Caco-2 (cell line): Measurements from ENCODE around the gene MAML2. TPM values are rescaled to one million over a fixed set of nuclear protein-coding genes. Genes with fewer than 3 reads are reported as not detected.
"Not testable (repeated sequence)": the region's sequence is repeated elsewhere in the genome, so short reads cannot be mapped to it uniquely, and the experiment has no call there.

ENCODE experiments used
- BruUV-seq: library from RNA; stranded (reverse); fragments of 400-500 nt; replicated peaks from 2 replicates; lab custom pipeline; 2021; lab: Mats Ljungman, UMichigan
- CTCF ChIA-PET: fragments of 300-600 bp; sonication (Branson Sonifier 250); formaldehyde crosslinking; loops from one replicate; lab custom pipeline; 2022; ENCODE audit warnings: antibody characterized with exemption; lab: Charles Lee
- POLR2A ChIA-PET: fragments of 300-600 bp; sonication (Branson Sonifier 250); formaldehyde crosslinking; loops from one replicate; lab custom pipeline; 2022; ENCODE audit warnings: antibody characterized with exemption; lab: Charles Lee
- DNase-seq, 2 experiments: peaks; one replicate each; pipeline versions ENCODE4 v3.0.0 to v3.0.0-alpha.2; 2020 to 2022
- H3K27me3 ChIP-seq: replicated peaks from 2 replicates; pipeline ENCODE4 v1.6.0; 2011; ENCODE audit warnings: low read length; ENCODE audit not compliant: control insufficient read depth, insufficient read depth
- H3K36me3 ChIP-seq: 2 replicates; pipeline ENCODE4 v1.5.1; 2011; ENCODE audit warnings: low read length; ENCODE audit not compliant: control insufficient read depth, insufficient read depth
- H3K4me1 ChIP-seq: fragments of 250-450 bp; sonication (Bioruptor Pico); 2 replicates; pipeline ENCODE4 v1.5.1; 2020; ENCODE audit warnings: mild to moderate bottlenecking
- H3K4me3 ChIP-seq: 2 replicates; pipeline ENCODE4 v1.5.1; 2011; ENCODE audit warnings: low read depth, mild to moderate bottlenecking, control low read depth, low read length
- H3K9me3 ChIP-seq: fragments of 250-450 bp; sonication (Bioruptor Pico); 2 replicates; pipeline ENCODE4 v1.5.1; 2020; ENCODE audit warnings: mild to moderate bottlenecking, moderate library complexity
- H3K27ac Mint-ChIP-seq: one replicate; pipeline ENCODE4 v1.8.0; 2022; ENCODE audit warnings: mixed read lengths; ENCODE audit not compliant: unreplicated experiment
- H3K27me3 Mint-ChIP-seq: one replicate; pipeline ENCODE4 v1.8.0; 2022; ENCODE audit warnings: mixed read lengths; ENCODE audit not compliant: insufficient read depth, unreplicated experiment
- H3K36me3 Mint-ChIP-seq: one replicate; pipeline ENCODE4 v1.8.0; 2022; ENCODE audit warnings: mild to moderate bottlenecking, mixed read lengths; ENCODE audit not compliant: insufficient read depth, unreplicated experiment
- H3K4me1 Mint-ChIP-seq: one replicate; pipeline ENCODE4 v1.8.0; 2022; ENCODE audit warnings: low read depth, mixed read lengths; ENCODE audit not compliant: unreplicated experiment
- H3K4me3 Mint-ChIP-seq: one replicate; pipeline ENCODE4 v1.8.0; 2022; ENCODE audit warnings: mild to moderate bottlenecking, moderate library complexity, mixed read lengths; ENCODE audit not compliant: unreplicated experiment
- H3K9me3 Mint-ChIP-seq: one replicate; pipeline ENCODE4 v1.8.0; 2022; ENCODE audit warnings: mixed read lengths; ENCODE audit not compliant: unreplicated experiment
- CTCF ChIP-seq, 2 experiments: fragments of 200-600 bp in 1 of 2; IDR thresholded peaks; 1 replicate in 1 of 2; 2 replicates in 1 of 2; pipeline versions ENCODE4 v1.5.1 to v1.8.0; 2011 to 2022; ENCODE audit warnings: antibody characterized with exemption in 1 of 2, control low read depth in 1 of 2, inconsistent platforms in 1 of 2, low read depth in 1 of 2, low read length in 1 of 2, mild to moderate bottlenecking in 1 of 2, moderate library complexity in 1 of 2; ENCODE audit not compliant: insufficient read depth in 1 of 2, severe bottlenecking in 1 of 2, unreplicated experiment in 1 of 2
- intact Hi-C: fragments of 100-400 bp; cut with micrococcal nuclease; formaldehyde crosslinking; loops from one replicate; pipeline ENCODE4 v1.10.0; 2022; ENCODE audit not compliant: unreplicated experiment
- total RNA-seq: library from RNA; stranded (reverse); gene quantifications from 2 replicates; pipeline ENCODE4 v1.2.3, GENCODE V29; 2022

MAML2 gene
- total RNA-seq, 1 experiment from 2014 or later = 11.5 TPM

GRCh38 chr11:96290031-96290430, 53.0 kb downstream of the MAML2 start:
- Histone ChIP-seq H3K36me3 (no peaks in the 10 kb centered on the region), H3K4me1 (no peaks in the 10 kb centered on the region), H3K4me3 (no peak overlapping the region), H3K27me3 (no peaks in the 10 kb centered on the region), H3K9me3 (no peaks in the 10 kb centered on the region)
- no peak overlapping the region for H3K27ac Mint-ChIP-seq
- TF ChIP-seq CTCF (IDR thresholded peaks at IDR 0.05; ENCODE audit: insufficient read depth in 1 of 2, low read depth in 1 of 2, low read length in 1 of 2, severe bottlenecking in 1 of 2, unreplicated experiment in 1 of 2) = no peak
- BruUV-seq = no TSS peak
- no peak overlapping the region for H3K4me3 Mint-ChIP-seq
- peaks cover 9% of the 10 kb centered on the region for H3K36me3 Mint-ChIP-seq
- no peaks in the 10 kb centered on the region for H3K4me1 Mint-ChIP-seq
- DNase-seq = no peak
- ChIA-PET CTCF (no interaction called here), POLR2A (no interaction called here)
- H3K27me3 Mint-ChIP-seq = no peaks in the 10 kb centered on the region
- peaks cover 9% of the 10 kb centered on the region for H3K9me3 Mint-ChIP-seq
- intact Hi-C loops = no loop called here

- H3K9me3 ChIP-seq = no peaks in the 10 kb centered on the region
- H3K27me3 ChIP-seq = no peaks in the 10 kb centered on the region
- no TSS peak for BruUV-seq
- Mint-ChIP-seq H3K9me3 (peaks cover 9% of the 10 kb centered on the region), H3K27ac (no peak overlapping the region), H3K27me3 (no peaks in the 10 kb centered on the region), H3K4me3 (no peak overlapping the region), H3K36me3 (peaks cover 9% of the 10 kb centered on the region), H3K4me1 (no peaks in the 10 kb centered on the region)
- H3K4me1 ChIP-seq = no peaks in the 10 kb centered on the region
- H3K36me3 ChIP-seq = no peaks in the 10 kb centered on the region
- POLR2A ChIA-PET = no interaction called here
- intact Hi-C loops = no loop called here
- CTCF ChIA-PET = no interaction called here
- no peak overlapping the region for H3K4me3 ChIP-seq
- no peak for DNase-seq
- TF ChIP-seq CTCF (IDR thresholded peaks at IDR 0.05; ENCODE audit: insufficient read depth in 1 of 2, low read depth in 1 of 2, low read length in 1 of 2, severe bottlenecking in 1 of 2, unreplicated experiment in 1 of 2) = no peak
These were observed 54.1 kb downstream of the MAML2 start for GRCh38 chr11:96288915-96289314.

GRCh38 chr11:96287822-96288439, 55.1 kb downstream of the MAML2 start:
- ChIA-PET CTCF (no interaction called here), POLR2A (no interaction called here)
- no peak overlapping the region for H3K27ac Mint-ChIP-seq
- BruUV-seq = no TSS peak
- H3K4me3 ChIP-seq = no peak overlapping the region
- H3K27me3 ChIP-seq = no peaks in the 10 kb centered on the region
- peaks cover 9% of the 10 kb centered on the region for H3K9me3 Mint-ChIP-seq
- no peak for TF ChIP-seq CTCF (IDR thresholded peaks at IDR 0.05; ENCODE audit: insufficient read depth in 1 of 2, low read depth in 1 of 2, low read length in 1 of 2, severe bottlenecking in 1 of 2, unreplicated experiment in 1 of 2)
- peaks cover 2% of the 10 kb centered on the region; the same call in 1 of the 2 replicates for H3K4me1 ChIP-seq
- no peaks in the 10 kb centered on the region for H3K36me3 ChIP-seq
- peaks cover 9% of the 10 kb centered on the region for H3K36me3 Mint-ChIP-seq
- H3K27me3 Mint-ChIP-seq = no peaks in the 10 kb centered on the region
- peaks cover 1% of the 10 kb centered on the region for H3K4me1 Mint-ChIP-seq
- H3K9me3 ChIP-seq = no peaks in the 10 kb centered on the region
- intact Hi-C loops = no loop called here
- no peak overlapping the region for H3K4me3 Mint-ChIP-seq
- no peak for DNase-seq

- H3K4me1 ChIP-seq, CTCF ChIA-PET, H3K9me3 ChIP-seq, DNase-seq, H3K9me3 Mint-ChIP-seq, intact Hi-C loops, BruUV-seq, H3K27me3 Mint-ChIP-seq, POLR2A ChIA-PET, H3K4me3 ChIP-seq, H3K36me3 ChIP-seq, H3K4me3 Mint-ChIP-seq, H3K27me3 ChIP-seq, H3K27ac Mint-ChIP-seq, H3K36me3 Mint-ChIP-seq, H3K4me1 Mint-ChIP-seq: not testable (repeated sequence)
These were observed 57.0 kb downstream of the MAML2 start for GRCh38 chr11:96285985-96286384.
